Lower leg skin (tissue), 3 donors: ENCODE results near the gene CRYGB.

Experiments
- POLR2A ChIP-seq, 2 donors: fragments of 450-650 bp; IDR thresholded peaks; one replicate each; pipeline ENCODE4 v1.6.1; 2016 to 2017; ENCODE audit warnings: antibody characterized with exemption in 2 of 2, mild to moderate bottlenecking in 1 of 2, moderate library complexity in 1 of 2
- TF ChIP-seq, protein P1 (sequence below), 3 donors: fragments of 450-650 bp; IDR thresholded peaks; one replicate each; pipeline ENCODE4 v1.5.1; 2016; ENCODE audit warnings: antibody characterized with exemption in 3 of 3, mild to moderate bottlenecking in 3 of 3, moderate library complexity in 2 of 3

DNA sequence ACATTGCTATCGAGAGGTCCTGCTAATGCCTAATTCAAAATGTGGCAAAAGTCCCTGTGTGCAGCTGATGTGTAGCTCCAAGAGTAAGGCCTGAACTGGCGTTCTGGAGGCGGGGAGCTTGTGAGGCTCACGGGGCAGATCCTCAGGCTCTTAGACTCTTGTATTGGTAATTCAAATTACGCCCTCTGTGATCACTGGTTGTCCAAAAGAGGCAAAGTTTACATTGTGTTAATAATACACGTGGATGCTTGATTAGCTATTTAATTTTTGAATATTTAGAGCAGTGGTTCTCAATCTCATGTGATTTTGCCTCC is 29.8 kb upstream of the CRYGB start:
- TF ChIP-seq, protein P1, sequence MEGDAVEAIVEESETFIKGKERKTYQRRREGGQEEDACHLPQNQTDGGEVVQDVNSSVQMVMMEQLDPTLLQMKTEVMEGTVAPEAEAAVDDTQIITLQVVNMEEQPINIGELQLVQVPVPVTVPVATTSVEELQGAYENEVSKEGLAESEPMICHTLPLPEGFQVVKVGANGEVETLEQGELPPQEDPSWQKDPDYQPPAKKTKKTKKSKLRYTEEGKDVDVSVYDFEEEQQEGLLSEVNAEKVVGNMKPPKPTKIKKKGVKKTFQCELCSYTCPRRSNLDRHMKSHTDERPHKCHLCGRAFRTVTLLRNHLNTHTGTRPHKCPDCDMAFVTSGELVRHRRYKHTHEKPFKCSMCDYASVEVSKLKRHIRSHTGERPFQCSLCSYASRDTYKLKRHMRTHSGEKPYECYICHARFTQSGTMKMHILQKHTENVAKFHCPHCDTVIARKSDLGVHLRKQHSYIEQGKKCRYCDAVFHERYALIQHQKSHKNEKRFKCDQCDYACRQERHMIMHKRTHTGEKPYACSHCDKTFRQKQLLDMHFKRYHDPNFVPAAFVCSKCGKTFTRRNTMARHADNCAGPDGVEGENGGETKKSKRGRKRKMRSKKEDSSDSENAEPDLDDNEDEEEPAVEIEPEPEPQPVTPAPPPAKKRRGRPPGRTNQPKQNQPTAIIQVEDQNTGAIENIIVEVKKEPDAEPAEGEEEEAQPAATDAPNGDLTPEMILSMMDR (IDR thresholded peaks at IDR 0.05): no peak
- TF ChIP-seq POLR2A (IDR thresholded peaks at IDR 0.05): no peak
